Measurements from ENCODE around the gene UBE2J2. TPM values are rescaled to one million over a fixed set of nuclear protein-coding genes. Genes with fewer than 3 reads are reported as not detected.

Gene UBE2J2
- total RNA-seq, 1 experiment from 2014 or later = 54.2 TPM

- no peak overlapping the region for H3K4me2 ChIP-seq
- no peaks in the 10 kb centered on the region for H3K4me1 ChIP-seq (replicated peaks; ENCODE audit: insufficient read depth)
- no peaks in the 10 kb centered on the region for H3K36me3 ChIP-seq (ENCODE audit: low read depth)
- no peaks in the 10 kb centered on the region for H3K9me3 ChIP-seq (ENCODE audit: insufficient read depth, low read depth)
- ChIA-PET POLR2A (ENCODE audit: unreplicated experiment) (no interaction called here), CTCF (no interaction called here)
- no peak overlapping the region for H3K27ac ChIP-seq
- no peak overlapping the region for H3K4me3 ChIP-seq
- BruUV-seq (replicated peaks) = TSS peak; percentile 55
- peaks cover 6% of the 10 kb centered on the region for H3F3A ChIP-seq (ENCODE audit: insufficient read depth, low read depth)
- no peaks in the 10 kb centered on the region for H3K79me2 ChIP-seq (ENCODE audit: low read depth)
- H3K9me2 ChIP-seq (ENCODE audit: insufficient read depth) = no peaks in the 10 kb centered on the region
- no peak overlapping the region for H2AFZ ChIP-seq
- intact Hi-C loops (cut with micrococcal nuclease; ENCODE audit: unreplicated experiment) = no loop called here
- TF ChIP-seq EZH2 (IDR thresholded peaks at IDR 0.05; ENCODE audit: low read depth) (no peak), CTCF (conservative IDR thresholded peaks at IDR 0.05) (no peak)
- peaks cover 4% of the 10 kb centered on the region; the same call in 1 of the 2 replicates for H4K20me1 ChIP-seq (ENCODE audit: insufficient read depth)
- no peak for DNase-seq
- no peaks in the 10 kb centered on the region for H3K27me3 ChIP-seq (ENCODE audit: insufficient read depth, low read depth)
These were observed 56.7 kb downstream of the UBE2J2 start for GRCh38 chr1:1216770-1217620.

- H3K27ac ChIP-seq = no peak overlapping the region
- H3K4me3 ChIP-seq = no peak overlapping the region
- H3K36me3 ChIP-seq (ENCODE audit: low read depth) = no peaks in the 10 kb centered on the region
- H3K27me3 ChIP-seq (ENCODE audit: insufficient read depth, low read depth) = no peaks in the 10 kb centered on the region
- BruUV-seq (replicated peaks) = no TSS peak
- ChIA-PET POLR2A (ENCODE audit: unreplicated experiment) (no interaction called here), CTCF (no interaction called here)
- H3K4me2 ChIP-seq = no peak overlapping the region
- no peaks in the 10 kb centered on the region for H3K9me3 ChIP-seq (ENCODE audit: insufficient read depth, low read depth)
- peaks cover 6% of the 10 kb centered on the region for H3F3A ChIP-seq (ENCODE audit: insufficient read depth, low read depth)
- peaks cover 4% of the 10 kb centered on the region; the same call in 1 of the 2 replicates for H4K20me1 ChIP-seq (ENCODE audit: insufficient read depth)
- H2AFZ ChIP-seq = no peak overlapping the region
- intact Hi-C loops (cut with micrococcal nuclease; ENCODE audit: unreplicated experiment) = no loop called here
- TF ChIP-seq CTCF (conservative IDR thresholded peaks at IDR 0.05) (no peak), EZH2 (IDR thresholded peaks at IDR 0.05; ENCODE audit: low read depth) (no peak)
- no peaks in the 10 kb centered on the region for H3K79me2 ChIP-seq (ENCODE audit: low read depth)
- H3K4me1 ChIP-seq (replicated peaks; ENCODE audit: insufficient read depth) = no peaks in the 10 kb centered on the region
- H3K9me2 ChIP-seq (ENCODE audit: insufficient read depth) = no peaks in the 10 kb centered on the region
- no peak for DNase-seq
These were observed 57.6 kb downstream of the UBE2J2 start for GRCh38 chr1:1215881-1216605.

GRCh38 chr1:1215080-1215676 lies 58.5 kb downstream of the UBE2J2 start:
- Histone ChIP-seq H2AFZ (no peak overlapping the region), H4K20me1 (ENCODE audit: insufficient read depth) (0 out of 2 replicates have a peak, but pooled peaks cover 4% of the 10 kb centered on the region), H3K27ac (no peak overlapping the region), H3K79me2 (ENCODE audit: low read depth) (no peaks in the 10 kb centered on the region), H3K9me2 (ENCODE audit: insufficient read depth) (no peaks in the 10 kb centered on the region), H3K4me2 (no peak overlapping the region), H3K9me3 (ENCODE audit: insufficient read depth, low read depth) (no peaks in the 10 kb centered on the region), H3F3A (ENCODE audit: insufficient read depth, low read depth) (peaks cover 6% of the 10 kb centered on the region), H3K4me1 (replicated peaks; ENCODE audit: insufficient read depth) (no peaks in the 10 kb centered on the region), H3K4me3 (no peak overlapping the region), H3K27me3 (ENCODE audit: insufficient read depth, low read depth) (no peaks in the 10 kb centered on the region), H3K36me3 (ENCODE audit: low read depth) (no peaks in the 10 kb centered on the region)
- no TSS peak for BruUV-seq (replicated peaks)
- CTCF ChIA-PET = no interaction called here
- no peak for DNase-seq
- POLR2A ChIA-PET (ENCODE audit: unreplicated experiment) = no interaction called here
- intact Hi-C loops (cut with micrococcal nuclease; ENCODE audit: unreplicated experiment) = no loop called here
- TF ChIP-seq CTCF (conservative IDR thresholded peaks at IDR 0.05) = no peak
- no peak for TF ChIP-seq EZH2 (IDR thresholded peaks at IDR 0.05; ENCODE audit: low read depth)

All from PC-9 (cell line).